ENCODE results near the gene NXPH2. TPM values are rescaled to one million over a fixed set of nuclear protein-coding genes. Genes with fewer than 3 reads are reported as not detected.
"Not testable (repeated sequence)": the region's sequence is repeated elsewhere in the genome, so short reads cannot be mapped to it uniquely, and the experiment has no call there.

NXPH2 gene
- total and polyA plus RNA-seq, 9 donors: 0.67 to 10.0 (median 2.5) TPM

- Histone ChIP-seq H3K4me3 (no peak overlapping the region), H3K9me3 (no peaks in the 10 kb centered on the region), H3K27ac (no peak overlapping the region), H3K4me1 (ENCODE audit: insufficient read depth) (no peaks in the 10 kb centered on the region), H3K27me3 (no peaks in the 10 kb centered on the region), H3K36me3 (no peaks in the 10 kb centered on the region)
- DNase-seq: no peak
- intact Hi-C loops (cut with DNase I): no loop called here
- 88 to 93% (median 93%) methylated on average over 4 of the region's 4 CpGs for WGBS, 3 donors
- TF ChIP-seq EP300 (IDR thresholded peaks at IDR 0.05): no peak
- no peak for TF ChIP-seq POLR2A (IDR thresholded peaks at IDR 0.05)
- no peak for TF ChIP-seq CTCF (IDR thresholded peaks at IDR 0.05)
Observed at GRCh38 chr2:138654146-138654545, 126.0 kb downstream of the NXPH2 start.

GRCh38 chr2:138652378-138652777 lies 127.8 kb downstream of the NXPH2 start:
- Histone ChIP-seq H3K9me3 (no peaks in the 10 kb centered on the region), H3K27ac (no peak overlapping the region), H3K27me3 (no peaks in the 10 kb centered on the region), H3K4me1 (ENCODE audit: insufficient read depth) (no peaks in the 10 kb centered on the region), H3K4me3 (no peak overlapping the region), H3K36me3 (no peaks in the 10 kb centered on the region)
- WGBS, 3 donors: 74 to 86% (median 80%) methylated on average over 5 of the region's 5 CpGs
- intact Hi-C loops (cut with DNase I): no loop called here
- no peak for DNase-seq
- no peak for TF ChIP-seq CTCF (IDR thresholded peaks at IDR 0.05)

- no peak for TF ChIP-seq EP300 (IDR thresholded peaks at IDR 0.05)
- TF ChIP-seq POLR2A (IDR thresholded peaks at IDR 0.05): no peak
- no peak for TF ChIP-seq CTCF (IDR thresholded peaks at IDR 0.05)
- no peaks in the 10 kb centered on the region for H3K9me3 ChIP-seq
- no peak overlapping the region for H3K4me3 ChIP-seq
- 28 to 45% (median 33%) methylated on average over 1 of the region's 1 CpG for WGBS, 3 donors
- no peak overlapping the region for H3K27ac ChIP-seq
- no peak for DNase-seq
- intact Hi-C loops (cut with DNase I): no loop called here
- no peaks in the 10 kb centered on the region for H3K27me3 ChIP-seq
- H3K4me1 ChIP-seq (ENCODE audit: insufficient read depth): no peaks in the 10 kb centered on the region
- no peaks in the 10 kb centered on the region for H3K36me3 ChIP-seq
Observed at GRCh38 chr2:138649571-138649970, 130.6 kb downstream of the NXPH2 start.

- Histone ChIP-seq H3K9me3 (no peaks in the 10 kb centered on the region), H3K4me1 (ENCODE audit: insufficient read depth) (no peaks in the 10 kb centered on the region), H3K27me3 (no peaks in the 10 kb centered on the region), H3K36me3 (no peaks in the 10 kb centered on the region), H3K4me3 (no peak overlapping the region), H3K27ac (no peak overlapping the region)
- 52 to 72% (median 67%) methylated on average over 4 of the region's 4 CpGs for WGBS, 3 donors
- no peak for TF ChIP-seq CTCF (IDR thresholded peaks at IDR 0.05)
- no peak for TF ChIP-seq EP300 (IDR thresholded peaks at IDR 0.05)
- intact Hi-C loops (cut with DNase I): no loop called here
- no peak for DNase-seq
Observed at GRCh38 chr2:138648606-138649005, 131.6 kb downstream of the NXPH2 start.

GRCh38 chr2:138644776-138645175 lies 135.4 kb downstream of the NXPH2 start:
- DNase-seq; H3K4me1 ChIP-seq (ENCODE audit: insufficient read depth); intact Hi-C loops (cut with DNase I); H3K27me3 ChIP-seq; H3K4me3 ChIP-seq; H3K9me3 ChIP-seq; H3K27ac ChIP-seq; H3K36me3 ChIP-seq: not testable (repeated sequence)
- 88 to 95% (median 94%) methylated on average over 10 of the region's 10 CpGs for WGBS, 3 donors

All from ovary (tissue), 9 donors.